Neuronal stem cell (in vitro differentiated cells): ENCODE data around the gene SLC16A10.

ENCODE experiments used
- DNase-seq: peaks from one replicate; pipeline ENCODE4 v3.0.0-alpha.2; 2013; ENCODE audit warnings: low spot score
- H2AFZ ChIP-seq: one replicate; pipeline ENCODE4 v1.6.1; 2013; ENCODE audit warnings: mild to moderate bottlenecking, low read length, inconsistent platforms
- H2AK5ac ChIP-seq: 2 replicates; pipeline ENCODE4 v1.6.1; 2013; ENCODE audit warnings: low read depth, mild to moderate bottlenecking, inconsistent platforms, low read length, moderate library complexity, mixed read lengths
- H2BK120ac ChIP-seq: 2 replicates; pipeline ENCODE4 v1.6.1; 2013; ENCODE audit warnings: low read depth, mild to moderate bottlenecking, inconsistent platforms, low read length, moderate library complexity, mixed read lengths
- H2BK12ac ChIP-seq: one replicate; pipeline ENCODE4 v1.6.1; 2013; ENCODE audit warnings: low read length, inconsistent platforms
- H2BK15ac ChIP-seq: 2 replicates; pipeline ENCODE4 v1.6.1; 2013; ENCODE audit warnings: mild to moderate bottlenecking, low read length, inconsistent platforms, mixed read lengths
- H2BK5ac ChIP-seq: one replicate; pipeline ENCODE4 v1.6.1; 2013; ENCODE audit warnings: inconsistent platforms, mild to moderate bottlenecking, low read length, moderate library complexity
- H3K14ac ChIP-seq: one replicate; pipeline ENCODE4 v1.6.1; 2013; ENCODE audit warnings: low read length, inconsistent platforms
- H3K18ac ChIP-seq: 2 replicates; pipeline ENCODE4 v1.6.1; 2013; ENCODE audit warnings: low read length, inconsistent platforms
- H3K23ac ChIP-seq: 2 replicates; pipeline ENCODE4 v1.6.1; 2013; ENCODE audit warnings: low read depth, mild to moderate bottlenecking, mixed read lengths, low read length, inconsistent platforms; ENCODE audit not compliant: poor library complexity
- H3K27ac ChIP-seq: replicated peaks from 3 replicates; pipeline ENCODE4 v1.5.1; 2013; ENCODE audit warnings: low read length, inconsistent platforms
- H3K27me3 ChIP-seq, 3 experiments: 2 replicates each; pipeline ENCODE4 v1.6.1; 2013; ENCODE audit warnings: low read length in 3 of 3, mild to moderate bottlenecking in 2 of 3, inconsistent platforms in 1 of 3, low read depth in 1 of 3, mixed read lengths in 1 of 3, moderate library complexity in 1 of 3; ENCODE audit not compliant: control insufficient read depth in 3 of 3, insufficient read depth in 3 of 3
- H3K36me3 ChIP-seq, 2 donors: replicated peaks in 1 of 2; 2 replicates each; pipeline ENCODE4 v1.6.1; 2013; ENCODE audit warnings: low read length in 2 of 2; ENCODE audit not compliant: control insufficient read depth in 2 of 2, insufficient read depth in 2 of 2
- H3K4ac ChIP-seq: 2 replicates; pipeline ENCODE4 v1.6.1; 2013; ENCODE audit warnings: inconsistent platforms, mild to moderate bottlenecking, low read length, moderate library complexity
- H3K4me1 ChIP-seq, 2 donors: 1 replicate in 1 of 2; 2 replicates in 1 of 2; pipeline ENCODE4 v1.6.1; 2013; ENCODE audit warnings: low read length in 2 of 2, low read depth in 1 of 2; ENCODE audit not compliant: control insufficient read depth in 2 of 2, insufficient read depth in 1 of 2
- H3K4me2 ChIP-seq: one replicate; pipeline ENCODE4 v1.6.1; 2013; ENCODE audit warnings: mild to moderate bottlenecking, low read length, inconsistent platforms; ENCODE audit not compliant: insufficient read depth, poor library complexity, severe bottlenecking
- H3K4me3 ChIP-seq, 2 donors: 2 replicates each; pipeline ENCODE4 v1.5.1; 2013; ENCODE audit warnings: low read length in 2 of 2, mild to moderate bottlenecking in 2 of 2, inconsistent platforms in 1 of 2, moderate library complexity in 1 of 2
- H3K79me1 ChIP-seq: one replicate; pipeline ENCODE4 v1.6.1; 2013; ENCODE audit warnings: low read depth, mild to moderate bottlenecking, inconsistent platforms, low read length, moderate library complexity
- H3K9ac ChIP-seq: one replicate; pipeline ENCODE4 v1.6.1; 2013; ENCODE audit warnings: mild to moderate bottlenecking, low read depth, low read length, inconsistent platforms; ENCODE audit not compliant: poor library complexity
- H3K9me3 ChIP-seq, 2 donors: replicated peaks in 1 of 2; 2 replicates each; pipeline versions ENCODE3 to v1.6.1; 2013; ENCODE audit warnings: low read length in 2 of 2, mild to moderate bottlenecking in 2 of 2, inconsistent platforms in 1 of 2, low read depth in 1 of 2, mixed read lengths in 1 of 2, moderate library complexity in 1 of 2; ENCODE audit not compliant: control insufficient read depth in 2 of 2, insufficient read depth in 1 of 2
- H4K8ac ChIP-seq: one replicate; pipeline ENCODE4 v1.6.1; 2013; ENCODE audit warnings: low read depth, mild to moderate bottlenecking, inconsistent platforms, low read length, moderate library complexity
- H4K91ac ChIP-seq: one replicate; pipeline ENCODE4 v1.6.1; 2013; ENCODE audit warnings: low read length, low read depth, mild to moderate bottlenecking, inconsistent platforms; ENCODE audit not compliant: poor library complexity
- WGBS, 2 donors: extraction: QIAGEN DNeasy Blood & Tissue Kit; methylation state at CpG; one replicate each; pipeline ENCODE4 v1.1.7; 2013; ENCODE audit warnings: missing lambda C conversion rate in 2 of 2, mixed read lengths in 1 of 2; ENCODE audit not compliant: insufficient read length in 2 of 2, insufficient replicate concordance in 1 of 2; ENCODE audit errors: extremely low coverage in 2 of 2; 5-methylcytosine and 5-hydroxymethylcytosine counted together

Gene SLC16A10

GRCh38 chr6:111172563-111172962 is 85.3 kb downstream of the SLC16A10 start:
- WGBS, 2 donors: no CpG with 5 or more reads among the region's 4 CpGs
- DNase-seq: no peak
- Histone ChIP-seq H4K8ac (no peak overlapping the region), H2BK12ac (no peak overlapping the region), H2AFZ (no peak overlapping the region), H3K14ac (no peak overlapping the region), H4K91ac (no peak overlapping the region), H2AK5ac (no peak overlapping the region), H2BK5ac (no peak overlapping the region), H3K27ac (no peak overlapping the region), H2BK15ac (no peak overlapping the region), H3K23ac (no peak overlapping the region), H3K18ac (no peak overlapping the region), H3K36me3 (no peaks in the 10 kb centered on the region), H3K79me1 (no peaks in the 10 kb centered on the region), H3K4me1 (no peaks in the 10 kb centered on the region), H2BK120ac (no peak overlapping the region), H3K4ac (no peak overlapping the region), H3K4me2 (no peak overlapping the region), H3K9me3 (no peaks in the 10 kb centered on the region), H3K27me3 (peaks cover 0 to 4% (median 0%) of the 10 kb centered on the region in 3 experiments), H3K4me3 (no peak overlapping the region), H3K9ac (no peak overlapping the region)

- no peak overlapping the region for H3K18ac ChIP-seq
- no peak for DNase-seq
- H3K4me1 ChIP-seq: no peaks in the 10 kb centered on the region
- no CpG with 5 or more reads among the region's 2 CpGs for WGBS, 2 donors
- no peak overlapping the region for H2AK5ac ChIP-seq
- no peak overlapping the region for H4K91ac ChIP-seq
- H3K4me2 ChIP-seq: no peak overlapping the region
- no peaks in the 10 kb centered on the region for H3K9me3 ChIP-seq
- H3K36me3 ChIP-seq: no peaks in the 10 kb centered on the region
- no peak overlapping the region for H3K4me3 ChIP-seq
- no peak overlapping the region for H3K23ac ChIP-seq
- H3K79me1 ChIP-seq: no peaks in the 10 kb centered on the region
- H2AFZ ChIP-seq: no peak overlapping the region
- H2BK120ac ChIP-seq: no peak overlapping the region
- no peak overlapping the region for H4K8ac ChIP-seq
- H2BK5ac ChIP-seq: no peak overlapping the region
- H2BK15ac ChIP-seq: no peak overlapping the region
- H3K9ac ChIP-seq: no peak overlapping the region
- H3K27me3 ChIP-seq: peaks cover 0 to 4% (median 0%) of the 10 kb centered on the region in 3 experiments
- H3K4ac ChIP-seq: no peak overlapping the region
- no peak overlapping the region for H3K14ac ChIP-seq
- no peak overlapping the region for H2BK12ac ChIP-seq
- H3K27ac ChIP-seq: no peak overlapping the region
Observed at GRCh38 chr6:111173341-111173740, 86.0 kb downstream of the SLC16A10 start.

GRCh38 chr6:111173946-111174345 is 86.6 kb downstream of the SLC16A10 start:
- Histone ChIP-seq H3K9ac (no peak overlapping the region), H2AFZ (no peak overlapping the region), H3K23ac (no peak overlapping the region), H3K36me3 (no peaks in the 10 kb centered on the region), H4K91ac (no peak overlapping the region), H3K27me3 (peaks cover 0 to 4% (median 0%) of the 10 kb centered on the region in 3 experiments), H2BK12ac (no peak overlapping the region), H3K9me3 (no peaks in the 10 kb centered on the region), H3K4ac (no peak overlapping the region), H3K4me3 (no peak overlapping the region), H3K79me1 (no peaks in the 10 kb centered on the region), H3K14ac (no peak overlapping the region), H2BK5ac (no peak overlapping the region), H2AK5ac (no peak overlapping the region), H2BK120ac (no peak overlapping the region), H3K27ac (no peak overlapping the region), H2BK15ac (no peak overlapping the region), H3K18ac (no peak overlapping the region), H3K4me2 (no peak overlapping the region), H4K8ac (no peak overlapping the region), H3K4me1 (no peaks in the 10 kb centered on the region)
- no peak for DNase-seq
- WGBS, 2 donors: no CpG with 5 or more reads among the region's 3 CpGs

- Histone ChIP-seq H4K91ac (no peak overlapping the region), H2AFZ (no peak overlapping the region), H3K4me2 (no peak overlapping the region), H3K36me3 (no peaks in the 10 kb centered on the region), H2BK5ac (no peak overlapping the region), H4K8ac (no peak overlapping the region), H3K23ac (no peak overlapping the region), H3K18ac (no peak overlapping the region), H3K14ac (no peak overlapping the region), H2BK15ac (no peak overlapping the region), H3K4ac (no peak overlapping the region), H3K27me3 (peaks cover 0 to 4% (median 0%) of the 10 kb centered on the region in 3 experiments), H3K4me3 (no peak overlapping the region), H3K9ac (no peak overlapping the region), H2AK5ac (no peak overlapping the region), H3K27ac (no peak overlapping the region), H3K9me3 (no peaks in the 10 kb centered on the region), H3K79me1 (no peaks in the 10 kb centered on the region), H2BK120ac (no peak overlapping the region), H3K4me1 (no peaks in the 10 kb centered on the region), H2BK12ac (no peak overlapping the region)
- WGBS, 2 donors: no CpG with 5 or more reads among the region's 2 CpGs
- DNase-seq: no peak
Observed at GRCh38 chr6:111175109-111175508, 87.8 kb downstream of the SLC16A10 start.
